WI38 (cell line): ENCODE measurements around the gene RNF4.

Experiments
- H3K4me3 ChIP-seq: 2 replicates; pipeline ENCODE4 v1.5.1; 2011; ENCODE audit warnings: low read depth, mild to moderate bottlenecking, control low read depth, low read length
- TF ChIP-seq, protein P1 (sequence below): IDR thresholded peaks from 2 replicates; pipeline ENCODE4 v1.5.1; 2012; ENCODE audit warnings: low read depth, mild to moderate bottlenecking, control low read depth, low read length

The RNF4 gene

DNA sequence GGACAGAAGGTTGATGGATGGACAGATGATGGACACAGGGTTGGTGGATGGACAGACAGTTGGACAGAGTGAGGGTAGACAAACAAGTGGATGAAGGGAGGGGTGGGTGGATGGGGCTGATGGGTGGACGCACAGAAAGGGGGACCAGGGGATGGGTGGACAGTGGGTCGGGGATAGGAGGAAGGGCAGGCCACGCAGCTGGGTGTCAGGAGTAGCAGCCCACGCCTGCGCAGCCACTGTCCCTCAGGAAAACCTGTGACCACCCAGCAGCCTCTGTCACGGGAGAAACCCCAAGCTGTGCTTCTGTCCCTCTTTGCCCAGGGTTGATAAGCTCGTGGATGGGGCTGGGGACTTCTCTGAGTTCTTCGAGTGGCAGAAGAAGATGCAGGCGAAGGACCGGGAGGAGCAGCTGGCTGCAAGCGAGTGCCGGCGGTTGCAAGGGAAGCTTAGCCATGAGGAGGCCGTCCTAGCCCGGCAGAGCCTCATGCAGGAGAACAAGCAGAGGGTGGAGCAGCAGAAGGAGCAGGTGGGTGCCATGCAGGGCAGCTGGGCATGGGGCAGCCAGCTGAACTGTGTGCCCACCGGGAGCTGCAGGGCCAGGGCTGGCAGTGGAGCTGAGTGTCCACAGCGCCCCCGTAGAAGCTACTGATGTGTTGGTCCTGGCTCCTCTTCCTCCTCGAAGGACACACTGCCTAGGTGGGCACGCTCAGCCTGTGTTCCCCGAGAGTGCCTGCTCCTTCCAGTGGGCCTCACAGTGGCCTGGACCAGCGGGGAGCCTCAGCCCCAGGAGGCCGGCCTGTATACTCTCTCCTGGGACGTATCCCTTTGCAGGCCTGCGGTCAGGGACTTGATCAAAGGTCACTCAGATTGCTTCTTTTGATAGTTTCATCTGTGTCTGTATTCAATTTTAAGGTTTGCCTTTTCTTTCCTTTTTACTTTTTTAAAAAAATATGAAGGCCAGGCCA, 16.8 kb upstream of the RNF4 start:
- TF ChIP-seq, protein P1, sequence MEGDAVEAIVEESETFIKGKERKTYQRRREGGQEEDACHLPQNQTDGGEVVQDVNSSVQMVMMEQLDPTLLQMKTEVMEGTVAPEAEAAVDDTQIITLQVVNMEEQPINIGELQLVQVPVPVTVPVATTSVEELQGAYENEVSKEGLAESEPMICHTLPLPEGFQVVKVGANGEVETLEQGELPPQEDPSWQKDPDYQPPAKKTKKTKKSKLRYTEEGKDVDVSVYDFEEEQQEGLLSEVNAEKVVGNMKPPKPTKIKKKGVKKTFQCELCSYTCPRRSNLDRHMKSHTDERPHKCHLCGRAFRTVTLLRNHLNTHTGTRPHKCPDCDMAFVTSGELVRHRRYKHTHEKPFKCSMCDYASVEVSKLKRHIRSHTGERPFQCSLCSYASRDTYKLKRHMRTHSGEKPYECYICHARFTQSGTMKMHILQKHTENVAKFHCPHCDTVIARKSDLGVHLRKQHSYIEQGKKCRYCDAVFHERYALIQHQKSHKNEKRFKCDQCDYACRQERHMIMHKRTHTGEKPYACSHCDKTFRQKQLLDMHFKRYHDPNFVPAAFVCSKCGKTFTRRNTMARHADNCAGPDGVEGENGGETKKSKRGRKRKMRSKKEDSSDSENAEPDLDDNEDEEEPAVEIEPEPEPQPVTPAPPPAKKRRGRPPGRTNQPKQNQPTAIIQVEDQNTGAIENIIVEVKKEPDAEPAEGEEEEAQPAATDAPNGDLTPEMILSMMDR, result no peak
- H3K4me3 ChIP-seq, result no peak overlapping the region

DNA sequence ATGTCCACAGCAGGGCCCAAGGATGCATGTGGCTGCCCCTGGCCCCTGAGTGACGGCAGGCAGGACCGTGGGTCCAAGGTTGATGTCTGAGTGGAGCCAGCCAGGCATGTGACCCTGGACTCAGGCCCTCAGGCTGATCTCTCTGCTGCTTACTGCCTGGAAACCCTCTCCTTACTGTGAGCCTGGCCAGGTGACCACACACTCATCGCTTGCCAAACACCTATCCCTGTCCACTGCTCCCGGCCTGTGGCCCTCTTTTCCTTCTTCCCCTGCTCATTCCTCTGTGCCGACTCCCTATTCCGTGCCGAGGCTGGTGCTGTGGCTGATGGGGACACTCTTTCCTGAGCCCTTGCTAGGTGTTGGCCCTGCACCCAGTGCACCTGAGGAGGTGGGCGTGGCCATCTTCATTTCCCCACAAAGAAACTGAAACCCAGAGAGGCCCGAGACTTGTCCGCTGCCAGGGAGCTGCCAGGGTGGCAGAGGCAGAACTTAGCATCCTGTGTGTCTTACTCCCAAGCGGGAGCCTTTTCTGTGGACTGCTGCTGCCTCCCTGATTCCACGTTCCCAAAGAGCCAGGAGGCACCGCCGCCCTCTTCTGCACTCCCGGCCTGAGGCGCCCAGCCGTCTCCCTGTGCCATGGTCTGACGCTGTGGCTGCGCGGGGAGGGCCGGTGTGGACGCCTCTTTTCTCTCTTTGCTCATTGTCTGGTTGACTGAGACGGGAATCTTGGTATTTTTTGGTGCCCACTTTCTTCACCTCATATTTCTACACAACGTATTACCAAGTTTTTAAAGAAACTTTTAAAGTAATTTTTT, 11.2 kb upstream of the RNF4 start:
- H3K4me3 ChIP-seq, result no peak overlapping the region
- TF ChIP-seq, protein P1, result no peak

DNA sequence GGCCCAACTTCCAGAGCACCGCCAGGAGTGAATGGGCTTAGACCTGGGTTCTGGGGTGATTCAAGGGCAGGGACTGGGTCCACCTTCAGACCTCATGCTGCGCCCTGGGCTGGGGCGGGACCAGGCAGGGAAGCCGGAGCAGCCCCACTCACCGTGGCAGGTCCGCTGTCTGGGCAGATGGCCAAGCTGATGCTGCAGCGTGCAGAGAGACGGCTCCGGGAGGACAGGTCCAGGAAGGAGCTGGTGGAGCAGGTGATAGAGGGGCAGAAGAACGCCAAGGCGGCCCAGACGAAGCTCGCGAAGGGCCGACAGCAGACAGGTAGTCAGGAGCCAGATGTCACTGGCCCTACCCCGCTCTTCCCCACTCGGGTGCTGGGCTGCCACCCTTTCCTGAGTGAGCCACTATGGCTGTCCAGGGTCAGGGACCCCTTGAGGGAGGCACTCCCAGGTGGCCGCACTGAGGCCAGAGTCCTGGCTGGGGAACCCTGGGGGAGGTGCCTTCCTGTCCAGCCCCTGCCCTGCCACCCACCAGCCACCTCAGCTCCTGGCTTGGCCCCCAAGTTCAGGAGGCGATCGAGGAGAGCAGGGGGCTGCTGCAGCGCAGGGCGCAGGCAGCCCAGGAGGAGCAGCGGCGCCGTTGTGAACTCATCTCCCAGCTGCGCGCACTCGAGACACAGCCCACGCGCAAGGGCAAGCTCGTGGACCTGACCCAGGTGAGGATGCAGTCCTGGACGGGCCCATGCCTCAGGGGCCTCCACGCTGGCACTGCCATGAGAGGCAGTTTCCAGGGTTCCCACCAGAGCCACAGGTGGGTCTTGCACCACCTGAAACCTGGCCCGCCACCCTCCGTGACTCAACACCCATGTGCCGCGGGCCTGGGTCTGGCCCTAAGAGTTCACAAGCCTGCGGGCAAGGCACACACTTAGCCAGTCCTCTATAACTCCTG, 10.1 kb upstream of the RNF4 start:
- H3K4me3 ChIP-seq, result no peak overlapping the region
- TF ChIP-seq, protein P1, result no peak

DNA sequence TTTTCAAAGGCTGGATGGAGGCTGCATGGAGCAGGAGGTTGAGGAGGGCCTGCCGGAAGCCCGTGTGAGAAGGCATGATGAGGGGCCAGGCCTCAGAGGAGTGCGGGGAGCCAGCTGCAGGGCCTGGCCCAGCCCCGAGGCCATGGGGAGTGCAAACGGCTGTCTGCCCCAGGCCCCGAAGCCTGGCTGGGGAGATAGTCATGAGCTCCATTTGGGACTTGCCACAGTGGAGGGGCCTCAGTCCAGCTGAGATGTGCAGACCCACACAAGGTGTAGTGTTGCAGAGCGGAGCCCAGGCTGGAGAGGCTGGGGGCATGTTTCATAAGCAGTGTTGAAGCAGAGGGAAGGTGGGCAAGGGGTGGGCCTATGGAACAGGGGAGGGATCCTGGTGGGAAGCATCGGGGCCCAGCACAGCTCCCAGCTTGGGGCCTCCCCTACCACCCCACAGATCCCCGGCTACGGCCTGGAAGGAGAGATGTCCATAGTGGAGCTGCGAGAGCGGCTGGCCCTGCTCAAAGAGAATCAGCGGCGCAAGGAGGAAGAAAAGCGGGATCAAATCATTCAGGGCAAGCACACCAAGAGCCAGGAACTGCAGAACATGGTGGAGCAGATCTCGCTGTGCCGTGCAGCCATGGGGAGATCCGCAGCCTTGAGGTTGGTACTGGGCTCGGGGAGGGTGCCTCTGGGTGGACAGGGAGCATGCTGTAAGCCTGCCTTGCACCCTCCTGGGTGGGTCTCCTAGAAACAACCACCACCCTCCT, 9.1 kb upstream of the RNF4 start:
- TF ChIP-seq, protein P1, result no peak
- no peak overlapping the region for H3K4me3 ChIP-seq

DNA sequence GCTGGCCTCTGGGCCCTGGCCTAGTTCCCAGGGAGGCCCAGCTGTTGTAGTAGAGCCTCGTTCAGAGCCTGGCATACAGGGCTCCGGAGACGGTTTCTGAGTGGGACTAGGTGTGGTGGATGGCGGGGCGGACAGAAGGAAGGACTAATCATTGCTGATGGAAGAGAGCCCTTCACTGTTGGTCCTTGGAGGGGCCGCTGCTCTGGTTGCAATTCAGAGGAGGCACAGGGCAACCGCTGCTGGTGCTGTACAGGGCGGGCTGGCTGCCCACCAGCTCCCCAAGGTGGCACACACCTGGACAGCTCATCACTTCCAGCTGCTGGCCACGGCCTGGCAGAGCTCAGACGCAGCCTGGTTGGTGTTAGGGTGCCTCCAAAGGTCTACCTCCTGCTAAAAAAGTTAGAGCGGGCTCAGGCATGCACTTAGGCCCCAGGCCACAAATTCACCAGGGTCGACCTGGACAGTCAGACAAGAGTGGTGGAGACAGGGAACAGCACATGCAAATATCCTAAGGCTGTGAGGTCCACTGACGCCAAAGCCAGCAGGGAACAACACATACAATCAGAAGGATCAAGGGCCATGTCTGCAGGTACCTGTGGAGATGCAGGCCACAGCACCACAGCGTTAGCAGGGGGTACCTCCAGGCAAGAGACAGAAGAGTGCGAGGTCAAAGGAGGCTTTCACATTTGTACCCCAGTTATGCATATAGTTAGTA, 7.5 kb upstream of the RNF4 start:
- TF ChIP-seq, protein P1, result no peak
- no peak overlapping the region for H3K4me3 ChIP-seq
